GM12875 (cell line): ENCODE measurements around the gene ZNHIT2.

Experiments
- H3K4me3 ChIP-seq: one replicate; pipeline ENCODE4 v1.5.1; 2011; ENCODE audit warnings: low read depth, low read length, control low read depth
- CTCF ChIP-seq: IDR thresholded peaks from 2 replicates; pipeline ENCODE4 v1.5.1; 2011; ENCODE audit warnings: low read depth, mild to moderate bottlenecking, control low read depth, inconsistent platforms, low read length, moderate library complexity, borderline replicate concordance; ENCODE audit not compliant: insufficient read depth

The ZNHIT2 gene

GRCh38 chr11:65116370-65117205 is 913 bp downstream of the ZNHIT2 start:
- H3K4me3 ChIP-seq: peak overlapping the region; percentile 98
- TF ChIP-seq CTCF: no peak

DNA sequence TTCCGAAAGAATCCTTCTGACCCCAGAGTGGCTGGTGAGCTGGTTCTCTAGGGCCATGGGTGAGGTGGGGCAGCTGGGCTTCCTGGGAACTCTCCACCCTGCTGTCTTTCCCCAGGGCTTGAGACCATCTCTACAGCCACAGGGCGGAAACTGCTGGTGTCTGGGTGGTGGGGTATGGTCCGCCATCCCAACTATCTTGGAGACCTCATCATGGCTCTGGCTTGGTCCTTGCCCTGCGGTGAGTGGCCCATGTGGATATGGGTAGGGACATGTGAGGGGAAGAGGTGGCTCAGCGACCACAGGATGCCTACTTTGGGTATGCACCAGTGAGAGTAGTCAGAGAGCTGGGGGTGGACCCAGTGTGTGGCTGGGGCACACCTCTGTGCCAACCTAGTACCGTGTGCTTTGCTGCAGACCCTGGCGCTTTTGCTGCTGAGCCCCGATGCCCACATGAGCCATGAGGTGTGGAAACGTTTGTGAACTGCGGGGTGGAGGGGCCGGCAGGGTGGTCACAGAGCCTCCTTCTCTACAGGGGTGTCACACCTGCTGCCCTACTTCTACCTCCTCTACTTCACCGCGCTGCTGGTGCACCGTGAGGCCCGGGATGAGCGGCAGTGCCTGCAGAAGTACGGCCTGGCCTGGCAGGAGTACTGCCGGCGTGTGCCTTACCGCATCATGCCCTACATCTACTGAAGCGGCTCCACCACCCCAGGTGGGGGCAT is 2.0 kb downstream of the ZNHIT2 start:
- H3K4me3 ChIP-seq: no peak overlapping the region
- TF ChIP-seq CTCF: no peak

DNA sequence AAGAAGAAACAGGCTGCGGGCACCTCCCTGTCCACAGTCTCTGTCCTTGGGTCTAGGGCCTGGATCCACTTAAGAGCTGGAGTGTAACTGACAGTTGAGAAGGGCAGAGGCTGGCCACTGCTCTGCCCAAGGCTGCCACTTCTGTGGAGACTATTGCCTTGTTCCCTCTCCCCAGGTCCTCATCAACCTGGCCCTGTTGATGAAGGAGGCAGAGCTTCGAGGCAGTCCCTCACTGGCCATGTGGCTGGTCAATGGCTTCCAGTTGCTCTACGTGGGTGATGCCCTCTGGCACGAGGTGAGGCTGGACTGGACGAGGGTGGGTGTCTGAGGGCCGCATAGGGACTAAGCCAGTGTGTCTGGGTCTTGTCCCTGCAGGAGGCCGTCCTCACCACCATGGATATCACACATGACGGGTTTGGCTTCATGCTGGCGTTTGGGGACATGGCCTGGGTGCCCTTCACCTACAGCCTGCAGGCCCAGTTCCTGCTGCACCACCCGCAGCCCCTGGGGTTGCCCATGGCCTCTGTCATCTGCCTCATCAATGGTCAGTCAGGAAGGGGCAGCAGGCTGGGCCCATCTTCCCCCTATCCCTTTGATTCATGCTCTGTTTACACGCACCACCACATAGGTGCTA is 2.8 kb downstream of the ZNHIT2 start:
- TF ChIP-seq CTCF: no peak
- H3K4me3 ChIP-seq: no peak overlapping the region

GRCh38 chr11:65113839-65114238 is 3.7 kb downstream of the ZNHIT2 start:
- no peak overlapping the region for H3K4me3 ChIP-seq
- TF ChIP-seq CTCF: no peak

DNA sequence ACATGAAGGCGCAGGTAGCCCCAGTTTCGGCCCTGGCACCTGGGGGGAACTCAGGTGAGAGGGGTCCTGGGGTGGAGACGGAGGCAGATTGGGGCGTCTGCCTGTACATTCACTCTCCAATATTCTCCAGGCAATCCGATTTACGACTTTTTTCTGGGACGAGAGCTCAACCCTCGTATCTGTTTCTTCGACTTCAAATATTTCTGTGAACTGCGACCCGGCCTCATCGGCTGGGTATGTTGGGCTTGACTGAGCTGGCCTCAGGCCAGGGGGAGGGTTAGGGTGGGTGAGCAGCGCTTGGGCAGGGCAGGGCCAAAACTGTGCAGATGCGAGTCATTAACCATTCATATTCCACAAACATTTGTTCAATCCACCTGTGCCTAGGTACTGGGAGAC is 4.1 kb downstream of the ZNHIT2 start:
- no peak overlapping the region for H3K4me3 ChIP-seq
- no peak for TF ChIP-seq CTCF

GRCh38 chr11:65112546-65113360 is 4.7 kb downstream of the ZNHIT2 start:
- H3K4me3 ChIP-seq: peak overlapping the region; percentile 70
- TF ChIP-seq CTCF: peak; percentile 98
